ENCODE results near the gene TP73.

TP73 gene

DNA sequence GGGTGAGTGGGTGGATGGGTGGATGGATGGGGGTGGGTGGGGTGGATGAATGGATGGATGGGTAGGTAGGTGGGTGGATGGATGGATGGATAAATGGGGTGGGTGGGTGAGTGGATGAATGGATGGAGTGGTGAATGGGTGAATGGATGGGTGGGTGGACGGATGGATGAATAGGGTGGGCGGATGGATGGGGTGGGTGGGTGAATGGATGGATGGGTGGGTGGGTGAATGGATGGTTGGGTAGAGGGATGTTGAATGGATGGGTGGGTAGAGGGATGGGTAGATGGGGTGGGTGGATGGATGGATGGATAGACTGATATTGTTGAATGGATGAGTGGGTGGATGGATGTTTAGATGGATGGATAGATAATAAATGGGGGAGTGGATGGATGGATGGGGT is 73.0 kb downstream of the TP73 start:
- H3K79me2 ChIP-seq (ENCODE audit: insufficient read depth, low read depth), result no peaks in the 10 kb centered on the region

DNA sequence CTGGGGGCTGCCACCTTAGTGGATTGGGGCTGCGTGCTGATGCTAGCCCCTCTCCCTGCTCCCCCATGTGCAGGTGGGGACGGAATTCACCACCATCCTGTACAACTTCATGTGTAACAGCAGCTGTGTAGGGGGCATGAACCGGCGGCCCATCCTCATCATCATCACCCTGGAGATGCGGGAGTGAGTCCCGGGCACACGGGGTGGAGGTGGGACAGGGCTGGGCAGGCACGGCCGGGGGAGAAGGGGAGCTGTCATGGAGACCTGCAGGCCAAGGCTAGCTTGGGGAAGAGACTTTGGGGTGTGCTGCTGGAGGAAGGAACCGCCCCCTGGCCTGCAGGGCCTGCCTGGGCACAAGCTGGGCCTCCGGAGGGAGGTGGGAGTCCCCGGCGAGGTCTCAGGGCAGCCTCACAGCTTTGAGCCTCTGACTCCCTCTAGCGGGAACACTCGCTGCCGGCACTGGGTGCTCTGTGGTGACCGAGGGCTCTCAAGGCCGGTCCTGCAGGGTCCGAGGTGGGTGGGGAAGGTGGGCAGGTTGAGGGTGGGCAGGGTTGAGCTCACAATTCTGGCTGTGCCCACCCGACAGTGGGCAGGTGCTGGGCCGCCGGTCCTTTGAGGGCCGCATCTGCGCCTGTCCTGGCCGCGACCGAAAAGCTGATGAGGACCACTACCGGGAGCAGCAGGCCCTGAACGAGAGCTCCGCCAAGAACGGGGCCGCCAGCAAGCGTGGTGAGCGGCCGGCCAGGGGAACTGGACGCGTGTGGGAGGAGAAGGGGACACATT is 74.9 kb downstream of the TP73 start:
- no peak overlapping the region for H2AFZ ChIP-seq (ENCODE audit: low read depth)

More for the DNA sequence above, 73.0 kb downstream of the TP73 start:
- H4K20me1 ChIP-seq (ENCODE audit: insufficient read depth), result no peaks in the 10 kb centered on the region
- H2AFZ ChIP-seq (ENCODE audit: low read depth), result no peak overlapping the region
- H3K4me3 ChIP-seq (IDR thresholded peaks at IDR 0.05; ENCODE audit: insufficient read depth, low read depth, low read length), result no peak overlapping the region
- H3K27me3 ChIP-seq (ENCODE audit: insufficient read depth, low read depth), result peaks cover 68% of the 10 kb centered on the region
- no peaks in the 10 kb centered on the region for H3K36me3 ChIP-seq (ENCODE audit: insufficient read depth)
- H3K4me2 ChIP-seq, result no peak overlapping the region
- H3K27ac ChIP-seq, result no peak overlapping the region
- H3K4me1 ChIP-seq (ENCODE audit: low read depth, poor library complexity, severe bottlenecking), result no peaks in the 10 kb centered on the region
- H3K9ac ChIP-seq, result no peak overlapping the region
- TF ChIP-seq, protein P1, sequence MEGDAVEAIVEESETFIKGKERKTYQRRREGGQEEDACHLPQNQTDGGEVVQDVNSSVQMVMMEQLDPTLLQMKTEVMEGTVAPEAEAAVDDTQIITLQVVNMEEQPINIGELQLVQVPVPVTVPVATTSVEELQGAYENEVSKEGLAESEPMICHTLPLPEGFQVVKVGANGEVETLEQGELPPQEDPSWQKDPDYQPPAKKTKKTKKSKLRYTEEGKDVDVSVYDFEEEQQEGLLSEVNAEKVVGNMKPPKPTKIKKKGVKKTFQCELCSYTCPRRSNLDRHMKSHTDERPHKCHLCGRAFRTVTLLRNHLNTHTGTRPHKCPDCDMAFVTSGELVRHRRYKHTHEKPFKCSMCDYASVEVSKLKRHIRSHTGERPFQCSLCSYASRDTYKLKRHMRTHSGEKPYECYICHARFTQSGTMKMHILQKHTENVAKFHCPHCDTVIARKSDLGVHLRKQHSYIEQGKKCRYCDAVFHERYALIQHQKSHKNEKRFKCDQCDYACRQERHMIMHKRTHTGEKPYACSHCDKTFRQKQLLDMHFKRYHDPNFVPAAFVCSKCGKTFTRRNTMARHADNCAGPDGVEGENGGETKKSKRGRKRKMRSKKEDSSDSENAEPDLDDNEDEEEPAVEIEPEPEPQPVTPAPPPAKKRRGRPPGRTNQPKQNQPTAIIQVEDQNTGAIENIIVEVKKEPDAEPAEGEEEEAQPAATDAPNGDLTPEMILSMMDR (conservative IDR thresholded peaks at IDR 0.05; ENCODE audit: low read depth, low read length), result no peak

DNA sequence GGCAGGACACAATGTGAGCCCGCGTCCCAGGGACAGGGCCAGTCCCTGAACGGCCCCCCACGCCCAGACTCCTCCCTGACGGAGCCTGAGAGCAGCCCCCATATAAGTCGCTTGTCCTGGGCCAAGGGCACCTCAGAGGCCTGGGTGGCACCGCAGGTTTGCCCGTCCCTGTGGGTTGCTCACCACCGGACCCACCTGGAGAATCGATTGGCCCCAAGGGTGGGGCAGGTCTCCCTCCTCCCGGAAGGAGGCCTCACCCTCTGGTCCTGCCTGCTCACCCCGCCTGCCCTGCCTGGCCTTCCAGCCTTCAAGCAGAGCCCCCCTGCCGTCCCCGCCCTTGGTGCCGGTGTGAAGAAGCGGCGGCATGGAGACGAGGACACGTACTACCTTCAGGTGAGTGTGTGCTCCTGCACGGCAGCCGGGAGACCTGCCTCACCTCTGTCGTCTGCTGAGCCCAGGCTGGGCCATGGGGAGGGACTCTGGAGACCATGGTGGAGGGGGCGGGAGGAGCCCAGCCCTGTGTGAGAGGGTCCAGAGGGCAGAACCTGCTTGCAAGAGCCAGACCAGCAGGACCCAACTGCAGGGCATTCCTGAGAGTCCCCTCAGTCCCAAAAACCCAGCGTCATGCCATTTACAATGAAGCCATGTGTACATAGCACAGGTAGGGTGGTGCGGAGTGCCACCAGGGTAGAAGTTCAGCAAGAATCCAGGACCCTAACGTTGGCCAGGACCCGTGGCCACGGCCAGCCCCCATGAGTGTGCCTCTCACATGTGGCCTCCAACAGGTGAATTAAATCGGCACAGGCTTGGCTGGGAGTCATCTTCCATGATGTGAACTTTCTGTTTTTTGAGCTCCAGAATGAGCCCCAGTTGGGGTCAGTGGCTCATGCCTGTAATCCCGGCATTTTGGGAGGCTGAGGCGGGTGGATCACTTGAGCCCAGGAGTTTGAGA is 75.8 kb downstream of the TP73 start:
- no peak overlapping the region for H3K9ac ChIP-seq
- TF ChIP-seq, protein P1 (conservative IDR thresholded peaks at IDR 0.05; ENCODE audit: low read depth, low read length), result no peak
- H3K4me1 ChIP-seq (ENCODE audit: low read depth, poor library complexity, severe bottlenecking), result no peaks in the 10 kb centered on the region
- no peak overlapping the region for H3K4me2 ChIP-seq
- H3K4me3 ChIP-seq (IDR thresholded peaks at IDR 0.05; ENCODE audit: insufficient read depth, low read depth, low read length), result no peak overlapping the region
- no peaks in the 10 kb centered on the region for H4K20me1 ChIP-seq (ENCODE audit: insufficient read depth)
- H2AFZ ChIP-seq (ENCODE audit: low read depth), result no peak overlapping the region
- no peaks in the 10 kb centered on the region for H3K36me3 ChIP-seq (ENCODE audit: insufficient read depth)
- no peak overlapping the region for H3K27ac ChIP-seq
- no peaks in the 10 kb centered on the region for H3K79me2 ChIP-seq (ENCODE audit: insufficient read depth, low read depth)
- H3K27me3 ChIP-seq (ENCODE audit: insufficient read depth, low read depth), result peaks cover 69% of the 10 kb centered on the region

More for the DNA sequence above, 74.9 kb downstream of the TP73 start:
- Histone ChIP-seq H3K27ac (no peak overlapping the region), H3K9ac (no peak overlapping the region), H3K4me2 (no peak overlapping the region), H3K79me2 (ENCODE audit: insufficient read depth, low read depth) (no peaks in the 10 kb centered on the region), H3K4me1 (ENCODE audit: low read depth, poor library complexity, severe bottlenecking) (no peaks in the 10 kb centered on the region), H3K4me3 (IDR thresholded peaks at IDR 0.05; ENCODE audit: insufficient read depth, low read depth, low read length) (no peak overlapping the region), H3K27me3 (ENCODE audit: insufficient read depth, low read depth) (peaks cover 69% of the 10 kb centered on the region), H3K36me3 (ENCODE audit: insufficient read depth) (no peaks in the 10 kb centered on the region), H4K20me1 (ENCODE audit: insufficient read depth) (no peaks in the 10 kb centered on the region)
- TF ChIP-seq, protein P1 (conservative IDR thresholded peaks at IDR 0.05; ENCODE audit: low read depth, low read length), result no peak

DNA sequence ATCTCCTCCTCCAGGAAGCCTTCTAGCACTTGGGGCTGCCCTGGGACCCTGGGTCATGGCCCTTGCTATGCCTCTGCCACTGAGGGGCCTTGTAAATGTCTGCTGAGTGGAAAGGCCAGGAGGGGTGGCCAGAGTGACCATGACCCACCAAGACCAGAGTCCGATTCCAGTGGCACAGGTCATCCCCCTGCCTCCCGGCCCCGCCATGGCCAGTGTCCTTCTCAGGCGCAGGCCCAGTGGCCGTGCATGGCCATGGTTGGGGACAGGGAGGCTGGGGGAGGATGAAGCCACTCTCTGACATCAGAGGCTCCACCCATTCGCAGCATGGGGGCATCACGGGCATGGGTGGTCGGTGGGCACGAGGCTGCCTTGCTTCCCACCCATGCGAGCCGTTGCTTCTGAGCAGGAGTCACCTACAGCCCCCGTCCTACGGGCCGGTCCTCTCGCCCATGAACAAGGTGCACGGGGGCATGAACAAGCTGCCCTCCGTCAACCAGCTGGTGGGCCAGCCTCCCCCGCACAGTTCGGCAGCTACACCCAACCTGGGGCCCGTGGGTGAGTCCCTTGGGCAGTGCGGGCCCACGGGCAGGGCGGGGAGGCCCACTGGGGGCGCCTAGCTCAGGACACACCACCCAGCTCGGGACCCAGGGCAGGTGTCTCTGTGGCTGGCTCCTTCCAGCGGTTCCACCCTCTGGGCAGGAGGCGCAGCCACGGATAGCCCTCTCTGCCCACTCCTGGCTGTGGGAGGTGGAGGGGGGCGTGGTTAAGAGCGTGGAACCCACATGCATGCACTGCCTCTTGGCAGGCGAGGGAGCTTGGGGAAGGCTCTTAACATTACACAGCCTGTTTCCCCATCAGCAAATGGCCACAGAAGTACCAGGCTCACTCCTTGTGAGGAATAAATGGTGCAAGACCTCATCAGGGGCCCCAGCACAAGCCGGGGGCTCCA is 77.6 kb downstream of the TP73 start:
- no peaks in the 10 kb centered on the region for H3K4me1 ChIP-seq (ENCODE audit: low read depth, poor library complexity, severe bottlenecking)
- H2AFZ ChIP-seq (ENCODE audit: low read depth), result no peak overlapping the region
- H3K4me2 ChIP-seq, result no peak overlapping the region
- peaks cover 76% of the 10 kb centered on the region for H3K27me3 ChIP-seq (ENCODE audit: insufficient read depth, low read depth)
- H3K27ac ChIP-seq, result no peak overlapping the region
- no peaks in the 10 kb centered on the region for H3K79me2 ChIP-seq (ENCODE audit: insufficient read depth, low read depth)
- H4K20me1 ChIP-seq (ENCODE audit: insufficient read depth), result no peaks in the 10 kb centered on the region
- TF ChIP-seq, protein P1 (conservative IDR thresholded peaks at IDR 0.05; ENCODE audit: low read depth, low read length), result no peak
- no peak overlapping the region for H3K9ac ChIP-seq
- no peak overlapping the region for H3K4me3 ChIP-seq (IDR thresholded peaks at IDR 0.05; ENCODE audit: insufficient read depth, low read depth, low read length)
- H3K36me3 ChIP-seq (ENCODE audit: insufficient read depth), result no peaks in the 10 kb centered on the region

Measured in KMS-11 (cell line).